OCI-LY3 (cell line): ENCODE data around the gene PHF19.

Source experiments
- H2AFZ ChIP-seq: fragments of 200-600, 300-600 bp; shearing (Covaris generic); 2 replicates; pipeline ENCODE4 v1.6.0; 2014; ENCODE audit warnings: antibody characterized with exemption, low read depth, low read length
- H3K27ac ChIP-seq: fragments of 200-600, 300-600 bp; sonication (generic); 2 replicates; pipeline ENCODE4 v1.5.1; 2014; ENCODE audit warnings: mild to moderate bottlenecking, low read length, moderate library complexity, mixed read lengths
- H3K27me3 ChIP-seq: fragments of 200-600, 300-600 bp; sonication (generic); 2 replicates; pipeline ENCODE4 v1.6.1; 2014; ENCODE audit warnings: low read depth, low read length, mixed read lengths
- H3K36me3 ChIP-seq: fragments of 200-600, 300-600 bp; sonication (generic); replicated peaks from 2 replicates; pipeline ENCODE3; 2014; ENCODE audit warnings: low read depth, low read length, mixed read lengths
- H3K4me1 ChIP-seq: fragments of 300-600, 200-600 bp; sonication (generic); 2 replicates; pipeline ENCODE4 v1.6.1; 2014; ENCODE audit warnings: low read length, mixed read lengths
- H3K4me2 ChIP-seq: fragments of 200-600, 300-600 bp; sonication (generic); 2 replicates; pipeline ENCODE4 v1.6.1; 2014; ENCODE audit warnings: low read length, mixed read lengths
- H3K4me3 ChIP-seq: fragments of 300-600, 200-600 bp; sonication (generic); 2 replicates; pipeline ENCODE4 v1.5.1; 2014; ENCODE audit warnings: antibody characterized with exemption, mild to moderate bottlenecking, low read length, moderate library complexity
- H3K79me2 ChIP-seq: fragments of 300-600, 200-600 bp; shearing (Covaris generic); 2 replicates; pipeline ENCODE4 v1.6.1; 2014; ENCODE audit warnings: mild to moderate bottlenecking, low read length, mixed read lengths
- H3K9ac ChIP-seq: fragments of 300-600, 200-600 bp; shearing (Covaris generic); 2 replicates; pipeline ENCODE4 v1.6.0; 2014; ENCODE audit warnings: mild to moderate bottlenecking, low read length, moderate library complexity
- H3K9me3 ChIP-seq: fragments of 200-600, 300-600 bp; shearing (Covaris generic); 2 replicates; pipeline ENCODE4 v1.6.1; 2014; ENCODE audit warnings: low read length, mixed read lengths; ENCODE audit not compliant: insufficient read depth
- H4K20me1 ChIP-seq: fragments of 200-600, 300-600 bp; sonication (generic); 2 replicates; pipeline ENCODE4 v1.6.1; 2016; ENCODE audit warnings: low read length, mixed read lengths; ENCODE audit not compliant: insufficient read depth
- EZH2phosphoT487 ChIP-seq: fragments of 200-600 bp; shearing (Covaris generic); IDR thresholded peaks from 2 replicates; pipeline ENCODE4 v1.6.1; 2018; ENCODE audit warnings: antibody characterized with exemption, mixed run types, low read depth
- TF ChIP-seq, protein P1 (sequence below): fragments of 200-600, 300-600 bp; sonication (generic); IDR thresholded peaks from 2 replicates; pipeline ENCODE4 v1.5.1; 2014; ENCODE audit warnings: antibody characterized with exemption, low read length, low read depth

Gene PHF19

GRCh38 chr9:120830865-120831264 is 46.1 kb downstream of the PHF19 start:
- Histone ChIP-seq H3K9ac (no peak overlapping the region), H3K36me3 (peaks cover 50% of the 10 kb centered on the region), H3K9me3 (no peaks in the 10 kb centered on the region), H3K4me1 (no peaks in the 10 kb centered on the region), H3K27me3 (no peaks in the 10 kb centered on the region), H3K4me2 (no peak overlapping the region), H3K27ac (no peak overlapping the region), H2AFZ (no peak overlapping the region), H3K79me2 (0 out of 2 replicates have a peak, but pooled peaks cover 5% of the 10 kb centered on the region), H3K4me3 (no peak overlapping the region), H4K20me1 (no peaks in the 10 kb centered on the region)
- no peak for TF ChIP-seq EZH2phosphoT487
- TF ChIP-seq, protein P1, sequence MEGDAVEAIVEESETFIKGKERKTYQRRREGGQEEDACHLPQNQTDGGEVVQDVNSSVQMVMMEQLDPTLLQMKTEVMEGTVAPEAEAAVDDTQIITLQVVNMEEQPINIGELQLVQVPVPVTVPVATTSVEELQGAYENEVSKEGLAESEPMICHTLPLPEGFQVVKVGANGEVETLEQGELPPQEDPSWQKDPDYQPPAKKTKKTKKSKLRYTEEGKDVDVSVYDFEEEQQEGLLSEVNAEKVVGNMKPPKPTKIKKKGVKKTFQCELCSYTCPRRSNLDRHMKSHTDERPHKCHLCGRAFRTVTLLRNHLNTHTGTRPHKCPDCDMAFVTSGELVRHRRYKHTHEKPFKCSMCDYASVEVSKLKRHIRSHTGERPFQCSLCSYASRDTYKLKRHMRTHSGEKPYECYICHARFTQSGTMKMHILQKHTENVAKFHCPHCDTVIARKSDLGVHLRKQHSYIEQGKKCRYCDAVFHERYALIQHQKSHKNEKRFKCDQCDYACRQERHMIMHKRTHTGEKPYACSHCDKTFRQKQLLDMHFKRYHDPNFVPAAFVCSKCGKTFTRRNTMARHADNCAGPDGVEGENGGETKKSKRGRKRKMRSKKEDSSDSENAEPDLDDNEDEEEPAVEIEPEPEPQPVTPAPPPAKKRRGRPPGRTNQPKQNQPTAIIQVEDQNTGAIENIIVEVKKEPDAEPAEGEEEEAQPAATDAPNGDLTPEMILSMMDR = no peak

DNA sequence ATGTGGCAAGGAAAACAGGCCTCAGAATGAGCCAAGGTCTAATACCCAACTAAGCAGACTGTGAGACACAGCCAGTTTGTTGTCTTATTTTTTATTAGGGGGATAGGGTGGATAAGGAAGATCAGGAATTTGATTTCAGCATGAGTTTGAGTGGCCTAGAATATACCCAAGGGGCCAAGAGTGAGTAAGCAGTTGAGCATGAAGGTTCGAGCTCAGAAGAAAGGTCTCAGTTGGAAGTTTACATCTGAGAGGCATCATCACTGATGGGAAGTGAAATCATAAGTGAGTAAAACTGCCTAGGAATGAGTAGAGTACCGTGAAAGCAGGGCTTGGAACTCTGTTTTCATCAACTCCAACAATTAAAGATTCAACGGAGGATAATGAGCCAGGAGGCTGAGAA is 46.8 kb downstream of the PHF19 start:
- H3K27ac ChIP-seq = no peak overlapping the region
- H2AFZ ChIP-seq = no peak overlapping the region
- TF ChIP-seq, protein P1 = no peak
- TF ChIP-seq EZH2phosphoT487 = no peak
- H3K36me3 ChIP-seq = peaks cover 49% of the 10 kb centered on the region
- no peak overlapping the region for H3K9ac ChIP-seq
- 0 out of 2 replicates have a peak, but pooled peaks cover 3% of the 10 kb centered on the region for H3K79me2 ChIP-seq
- no peaks in the 10 kb centered on the region for H3K9me3 ChIP-seq
- no peak overlapping the region for H3K4me3 ChIP-seq
- no peaks in the 10 kb centered on the region for H3K4me1 ChIP-seq
- no peaks in the 10 kb centered on the region for H4K20me1 ChIP-seq
- H3K4me2 ChIP-seq = no peak overlapping the region
- H3K27me3 ChIP-seq = no peaks in the 10 kb centered on the region

GRCh38 chr9:120829650-120830049 is 47.3 kb downstream of the PHF19 start:
- Histone ChIP-seq H2AFZ (no peak overlapping the region), H3K9ac (no peak overlapping the region), H3K4me2 (no peak overlapping the region), H3K27me3 (no peaks in the 10 kb centered on the region), H3K4me3 (no peak overlapping the region), H3K4me1 (no peaks in the 10 kb centered on the region), H4K20me1 (no peaks in the 10 kb centered on the region), H3K9me3 (no peaks in the 10 kb centered on the region), H3K79me2 (0 out of 2 replicates have a peak, but pooled peaks cover 3% of the 10 kb centered on the region), H3K36me3 (peaks cover 50% of the 10 kb centered on the region), H3K27ac (no peak overlapping the region)
- TF ChIP-seq, protein P1 = no peak
- no peak for TF ChIP-seq EZH2phosphoT487

DNA sequence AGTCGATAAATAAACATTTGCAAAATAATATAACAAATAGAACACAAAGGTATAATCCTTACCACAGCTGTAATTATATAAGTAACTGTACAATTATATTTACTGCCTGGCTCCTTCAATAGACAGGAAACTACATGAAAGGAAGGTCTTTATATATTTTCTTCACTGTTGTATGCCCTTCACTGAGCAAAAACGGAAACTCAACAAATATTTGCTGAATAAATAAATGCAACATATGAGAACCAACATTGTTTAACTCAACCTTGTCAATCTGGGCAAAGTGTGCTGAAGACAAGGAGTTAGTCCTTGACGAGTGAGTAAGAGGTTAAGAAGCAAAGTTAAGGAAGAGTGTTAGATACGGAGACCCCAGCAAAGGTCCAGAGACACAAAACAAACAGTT is 56.9 kb downstream of the PHF19 start:
- Histone ChIP-seq H3K4me2 (no peak overlapping the region), H3K36me3 (peaks cover 58% of the 10 kb centered on the region), H3K79me2 (no peaks in the 10 kb centered on the region), H3K27ac (no peak overlapping the region), H4K20me1 (no peaks in the 10 kb centered on the region), H3K4me3 (no peak overlapping the region), H3K9me3 (no peaks in the 10 kb centered on the region), H3K27me3 (no peaks in the 10 kb centered on the region), H3K9ac (no peak overlapping the region), H2AFZ (no peak overlapping the region), H3K4me1 (no peaks in the 10 kb centered on the region)
- TF ChIP-seq, protein P1 = no peak
- no peak for TF ChIP-seq EZH2phosphoT487
